PC-3 (cell line): ENCODE data around the gene ETV6. TPM values are rescaled to one million over a fixed set of nuclear protein-coding genes. Genes with fewer than 3 reads are reported as not detected.

ENCODE experiments used
- ATAC-seq: fragments of 200-7000 bp; cut with Tn5 transposase; 2 replicates; pipeline ENCODE4 v1.9.1; 2020; ENCODE audit warnings: mild to moderate bottlenecking, moderate library complexity
- BruUV-seq: library from RNA; stranded (reverse); fragments of 400-500 nt; replicated peaks from 2 replicates; lab custom pipeline; 2021; lab: Mats Ljungman, UMichigan
- CTCF ChIA-PET: fragments of 300-600 bp; sonication (Branson Sonifier 250); formaldehyde crosslinking; loops from one replicate; lab custom pipeline; 2022; ENCODE audit warnings: antibody characterized with exemption; lab: Charles Lee
- POLR2A ChIA-PET: fragments of 300-600 bp; sonication (Branson Sonifier 250); formaldehyde crosslinking; loops from one replicate; lab custom pipeline; 2022; ENCODE audit warnings: antibody characterized with exemption; ENCODE audit not compliant: unreplicated experiment; lab: Charles Lee
- DNase-seq: peaks from one replicate; pipeline ENCODE4 v3.0.0-alpha.2; 2015
- H2AFZ ChIP-seq: fragments of 300-600 bp; sonication (generic); 2 replicates; pipeline ENCODE4 v1.6.0; 2016; ENCODE audit warnings: antibody characterized with exemption, low read length
- H3F3A ChIP-seq: fragments of 300-600 bp; sonication (generic); one replicate; pipeline ENCODE4 v1.6.0; 2017; ENCODE audit warnings: antibody characterized with exemption, low read length, control low read depth, mild to moderate bottlenecking; ENCODE audit not compliant: unreplicated experiment
- H3K27ac ChIP-seq: fragments of 300-600 bp; sonication (generic); 2 replicates; pipeline ENCODE4 v1.5.1; 2016; ENCODE audit warnings: mild to moderate bottlenecking, low read length
- H3K27me3 ChIP-seq: fragments of 300-600 bp; sonication (generic); 2 replicates; pipeline ENCODE4 v1.6.1; 2016; ENCODE audit warnings: low read length, mixed read lengths
- H3K36me3 ChIP-seq: fragments of 300-600 bp; sonication (generic); 2 replicates; pipeline ENCODE4 v1.6.1; 2016; ENCODE audit warnings: low read depth, mixed run types, low read length, mixed read lengths
- H3K4me1 ChIP-seq: fragments of 300-600 bp; sonication (generic); 2 replicates; pipeline ENCODE4 v1.5.1; 2016; ENCODE audit warnings: low read length; ENCODE audit not compliant: insufficient read depth
- H3K4me2 ChIP-seq: fragments of 300-600 bp; sonication (generic); 2 replicates; pipeline ENCODE4 v1.6.0; 2016; ENCODE audit warnings: low read length
- H3K4me3 ChIP-seq: fragments of 300-600 bp; sonication (generic); 2 replicates; pipeline ENCODE4 v1.5.1; 2016; ENCODE audit warnings: mild to moderate bottlenecking, low read length, mixed read lengths
- H3K79me2 ChIP-seq: fragments of 300-600 bp; sonication (generic); 2 replicates; pipeline ENCODE4 v1.6.1; 2017; ENCODE audit warnings: low read length, mixed read lengths
- H3K9ac ChIP-seq: fragments of 300-600 bp; sonication (generic); 2 replicates; pipeline ENCODE4 v1.6.0; 2016; ENCODE audit warnings: mild to moderate bottlenecking, low read length
- H3K9me2 ChIP-seq: fragments of 300-600 bp; sonication (generic); replicated peaks from 2 replicates; pipeline ENCODE4 v1.6.1; 2016; ENCODE audit warnings: mixed run types, low read length, mixed read lengths
- H3K9me3 ChIP-seq: fragments of 300-600 bp; sonication (generic); 2 replicates; pipeline ENCODE4 v1.6.1; 2016; ENCODE audit warnings: low read length, mixed read lengths
- H4K20me1 ChIP-seq: fragments of 300-600 bp; sonication (generic); 2 replicates; pipeline ENCODE4 v1.6.1; 2016; ENCODE audit warnings: low read length, mixed read lengths
- CTCF ChIP-seq: fragments of 300-600 bp; sonication (generic); conservative IDR thresholded peaks from 2 replicates; pipeline ENCODE4 v1.5.1; 2017; ENCODE audit warnings: antibody characterized with exemption, low read depth, mild to moderate bottlenecking, low read length
- EZH2 ChIP-seq: fragments of 300-600 bp; sonication (generic); IDR thresholded peaks from one replicate; pipeline ENCODE4 v1.6.1; 2017; ENCODE audit warnings: antibody characterized with exemption, mild to moderate bottlenecking, low read length; ENCODE audit not compliant: unreplicated experiment
- EZH2phosphoT487 ChIP-seq: fragments of 300-600 bp; sonication (generic); IDR thresholded peaks from 2 replicates; pipeline ENCODE4 v1.6.1; 2018; ENCODE audit warnings: mild to moderate bottlenecking, antibody characterized with exemption, low read length, borderline replicate concordance
- intact Hi-C: fragments of 100-400 bp; cut with micrococcal nuclease; formaldehyde crosslinking; loops from 2 replicates; pipeline ENCODE4 v1.9.0; 2023
- total RNA-seq: library from RNA; depleted of rRNA; stranded (reverse); fragments of >200 nt; gene quantifications from 2 replicates; pipeline ENCODE4 v1.2.3, GENCODE V29; 2014

The ETV6 gene
- total RNA-seq, 1 experiment from 2014 or later, result 5.0 TPM

DNA sequence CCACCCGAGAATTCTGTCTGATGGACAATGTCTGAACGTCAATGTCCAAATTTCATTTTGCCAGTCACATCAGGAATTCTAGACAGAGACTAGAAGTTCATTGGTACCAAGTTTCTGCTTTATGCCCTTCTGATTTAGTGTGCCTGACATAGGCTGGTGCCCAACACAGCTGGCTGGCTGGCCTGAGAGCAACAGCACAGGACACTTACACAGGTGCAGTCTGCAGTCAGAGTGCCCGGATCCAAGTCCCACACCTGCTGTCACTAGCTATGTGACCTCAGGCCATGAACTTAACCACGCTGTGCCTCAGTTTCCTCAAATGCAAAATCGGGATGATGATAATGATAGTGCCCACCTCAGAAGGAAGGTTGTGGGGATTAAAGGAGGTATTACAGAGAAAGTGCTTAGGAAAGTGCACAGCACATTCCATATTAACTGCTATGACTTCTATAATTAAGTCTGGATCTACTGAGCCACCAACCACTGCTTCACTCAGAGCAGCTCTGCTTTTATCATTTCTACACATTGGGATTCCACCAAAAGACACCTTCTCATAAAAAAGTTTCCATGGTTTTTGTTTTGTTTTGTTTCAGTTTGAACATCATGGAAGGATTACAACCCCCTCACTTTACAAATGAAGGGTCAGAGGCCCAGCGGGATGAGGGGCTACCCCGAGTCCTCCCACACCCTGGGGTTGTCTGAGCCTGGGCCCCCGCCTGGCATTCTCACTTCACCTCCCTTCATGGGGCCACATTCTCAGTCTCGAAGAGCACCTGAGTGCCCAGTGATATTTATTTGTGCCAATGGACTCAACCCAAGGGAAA, 252.4 kb downstream of the ETV6 start:
- ATAC-seq (no peak), DNase-seq (no peak)
- CTCF ChIA-PET, result no interaction called here
- no TSS peak for BruUV-seq
- intact Hi-C loops, result no loop called here
- Histone ChIP-seq H3K27ac (no peak overlapping the region), H4K20me1 (no peaks in the 10 kb centered on the region), H3K9me2 (no peaks in the 10 kb centered on the region), H3K4me2 (no peak overlapping the region), H3K27me3 (no peaks in the 10 kb centered on the region), H3K4me3 (no peak overlapping the region), H2AFZ (no peak overlapping the region), H3K9me3 (no peaks in the 10 kb centered on the region), H3K4me1 (peaks cover 9% of the 10 kb centered on the region), H3K9ac (no peak overlapping the region), H3K36me3 (no peaks in the 10 kb centered on the region), H3K79me2 (no peaks in the 10 kb centered on the region), H3F3A (no peaks in the 10 kb centered on the region)
- no peak for TF ChIP-seq EZH2phosphoT487
- no peak for TF ChIP-seq EZH2
- no peak for TF ChIP-seq CTCF
- POLR2A ChIA-PET, result no interaction called here

DNA sequence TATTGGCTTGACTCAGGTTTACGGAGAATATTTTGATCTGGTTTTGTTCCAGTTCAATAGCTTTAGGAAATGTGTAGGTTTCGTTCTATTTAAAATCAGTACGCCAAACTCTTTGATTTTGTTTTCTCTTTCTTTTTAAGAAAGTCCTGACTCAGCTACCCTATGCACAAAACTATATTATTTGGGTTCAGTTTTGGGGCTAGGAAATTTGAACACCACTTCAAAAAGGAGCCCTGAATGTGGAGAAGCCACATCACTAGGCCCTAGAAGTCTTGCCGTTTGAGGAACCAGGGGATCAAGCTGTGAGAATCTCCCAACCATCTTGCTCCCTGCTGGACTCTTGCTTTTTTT, 253.0 kb downstream of the ETV6 start:
- H3F3A ChIP-seq, result no peaks in the 10 kb centered on the region
- H3K9me2 ChIP-seq, result no peaks in the 10 kb centered on the region
- no peaks in the 10 kb centered on the region for H3K79me2 ChIP-seq
- POLR2A ChIA-PET, result no interaction called here
- no peaks in the 10 kb centered on the region for H3K27me3 ChIP-seq
- TF ChIP-seq CTCF, result no peak
- no peak for TF ChIP-seq EZH2
- TF ChIP-seq EZH2phosphoT487, result no peak
- no peak overlapping the region for H3K4me3 ChIP-seq
- CTCF ChIA-PET, result no interaction called here
- no peak overlapping the region for H3K4me2 ChIP-seq
- DNase-seq (no peak), ATAC-seq (no peak)
- H3K9me3 ChIP-seq, result no peaks in the 10 kb centered on the region
- no peaks in the 10 kb centered on the region for H3K36me3 ChIP-seq
- H4K20me1 ChIP-seq, result no peaks in the 10 kb centered on the region
- intact Hi-C loops, result no loop called here
- no peak overlapping the region for H2AFZ ChIP-seq
- H3K27ac ChIP-seq, result no peak overlapping the region
- H3K9ac ChIP-seq, result no peak overlapping the region
- BruUV-seq, result no TSS peak
- H3K4me1 ChIP-seq, result peaks cover 9% of the 10 kb centered on the region

DNA sequence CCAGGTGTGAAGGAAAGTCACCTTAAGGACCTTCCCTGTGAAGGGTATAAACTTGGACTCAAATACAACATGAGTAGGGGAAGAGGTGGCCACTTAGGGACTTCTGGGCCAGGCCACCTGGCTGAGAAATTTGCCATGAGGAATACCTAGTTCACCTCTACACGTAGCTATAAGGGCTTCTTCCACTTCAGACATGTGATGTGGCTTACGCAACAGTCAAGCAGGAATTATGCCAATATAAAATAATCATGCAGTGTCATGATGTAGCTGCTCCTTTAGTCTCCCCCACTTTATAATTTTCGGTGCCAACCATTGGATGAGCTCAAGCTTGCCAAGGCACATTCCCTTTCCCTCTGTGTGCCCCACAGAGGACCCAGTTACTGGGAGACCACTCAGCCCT, 254.7 kb downstream of the ETV6 start:
- Histone ChIP-seq H3K27ac (no peak overlapping the region), H3K4me1 (no peaks in the 10 kb centered on the region), H3K9me3 (no peaks in the 10 kb centered on the region), H3K4me2 (no peak overlapping the region), H3K9ac (no peak overlapping the region), H3K79me2 (no peaks in the 10 kb centered on the region), H4K20me1 (no peaks in the 10 kb centered on the region), H3F3A (no peaks in the 10 kb centered on the region), H3K4me3 (no peak overlapping the region), H3K27me3 (no peaks in the 10 kb centered on the region), H2AFZ (no peak overlapping the region), H3K9me2 (no peaks in the 10 kb centered on the region), H3K36me3 (no peaks in the 10 kb centered on the region)
- ChIA-PET CTCF (no interaction called here), POLR2A (no interaction called here)
- TF ChIP-seq CTCF (no peak), EZH2phosphoT487 (no peak), EZH2 (no peak)
- intact Hi-C loops, result no loop called here
- no peak for DNase-seq
- BruUV-seq, result no TSS peak
- no peak for ATAC-seq
